NCI-H345 treated with DMSO at 0.1 percent for 48 hours (cell line): ENCODE data around the gene ZIC4.

Source experiments
- DNase-seq: peaks from one replicate; lab custom pipeline; 2025; ENCODE audit not compliant: unreplicated experiment; lab: John Stamatoyannopoulos, UW

The ZIC4 gene

DNA sequence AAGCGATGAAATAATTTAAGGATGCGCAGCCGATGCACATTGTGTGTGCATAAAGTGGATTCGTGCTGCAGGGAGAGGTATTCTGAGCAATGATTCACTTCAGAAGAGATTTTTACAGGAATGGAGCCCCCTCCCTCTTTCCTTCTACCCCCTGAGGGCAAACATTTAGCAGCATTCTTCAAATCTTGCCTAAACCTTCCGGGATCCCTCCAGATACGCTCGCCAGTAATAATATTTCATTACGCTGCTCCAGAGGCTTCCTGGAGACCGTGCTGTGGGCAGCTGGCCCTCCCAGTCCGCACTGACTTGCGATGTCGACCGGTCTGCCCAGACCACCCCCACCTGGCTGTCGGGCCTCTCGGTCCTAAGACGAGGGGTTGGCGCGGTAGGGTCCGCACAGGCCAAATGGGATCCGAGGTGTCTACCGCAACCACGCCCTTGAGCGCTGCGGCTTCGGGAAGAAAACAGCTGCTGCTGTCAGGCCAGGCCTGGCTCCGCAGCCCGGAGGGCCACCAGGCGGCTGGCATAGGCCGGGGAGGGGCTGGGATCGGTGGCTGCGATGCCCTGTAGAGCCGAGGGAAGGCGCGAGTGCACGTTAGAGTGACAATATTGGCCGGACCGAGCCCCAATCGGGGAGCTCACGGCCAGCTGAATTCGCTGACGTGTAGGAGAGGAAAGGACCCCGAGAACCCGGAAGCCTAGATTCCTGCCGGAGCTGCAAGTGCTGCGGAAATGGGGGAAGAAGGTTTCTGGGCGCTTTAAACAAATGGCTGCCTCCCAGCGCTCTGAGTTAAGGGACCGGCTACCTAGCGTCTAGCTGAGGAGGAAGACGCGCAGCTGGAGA lies 14.3 kb downstream of the ZIC4 start:
- DNase-seq = no peak

DNA sequence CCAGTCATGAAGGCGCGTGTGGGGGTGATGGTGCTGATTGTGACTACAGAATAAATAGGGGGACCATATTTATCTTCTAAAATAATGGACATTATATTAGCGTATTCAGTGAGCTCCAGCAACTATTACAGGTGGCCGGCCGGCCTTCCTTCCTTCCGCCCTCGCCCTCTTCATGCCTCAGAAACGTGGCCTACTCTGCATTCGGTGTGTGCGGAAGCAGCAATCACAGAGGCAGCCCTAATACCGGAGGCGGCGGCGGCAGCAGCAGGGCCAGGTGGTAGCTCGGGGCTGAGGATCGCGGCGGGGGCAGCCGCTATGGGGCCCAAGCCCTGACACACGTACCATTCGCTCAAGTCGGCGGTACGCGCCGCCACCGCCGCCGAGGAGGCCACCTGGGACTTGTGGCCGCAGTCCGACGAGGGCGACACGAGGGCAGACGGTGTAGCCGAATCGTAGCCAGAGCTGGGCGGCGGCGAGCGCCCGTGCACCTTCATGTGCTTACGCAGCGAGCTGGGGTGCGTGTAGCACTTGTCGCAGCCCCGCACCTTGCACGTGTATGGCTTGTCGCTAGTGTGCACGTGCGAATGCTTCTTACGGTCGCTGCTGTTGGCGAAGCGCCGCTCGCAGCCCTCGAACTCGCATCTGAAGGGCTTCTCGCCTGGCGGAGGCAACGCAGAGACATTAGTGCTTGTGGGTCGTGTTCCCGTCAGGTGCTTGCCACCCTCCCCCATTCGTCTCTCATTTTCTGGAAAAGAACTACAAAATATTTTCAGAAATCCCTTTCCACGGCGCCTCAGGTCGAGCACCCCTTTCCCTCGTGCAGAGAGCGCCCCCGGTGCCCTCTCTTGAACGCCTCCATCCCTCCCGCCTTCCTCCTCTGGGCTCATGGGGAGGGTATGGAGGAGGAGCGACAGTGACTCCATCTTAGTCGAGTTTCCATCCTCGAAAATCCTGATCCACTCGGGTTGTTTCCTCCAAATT lies 15.5 kb downstream of the ZIC4 start:
- no peak for DNase-seq

DNA sequence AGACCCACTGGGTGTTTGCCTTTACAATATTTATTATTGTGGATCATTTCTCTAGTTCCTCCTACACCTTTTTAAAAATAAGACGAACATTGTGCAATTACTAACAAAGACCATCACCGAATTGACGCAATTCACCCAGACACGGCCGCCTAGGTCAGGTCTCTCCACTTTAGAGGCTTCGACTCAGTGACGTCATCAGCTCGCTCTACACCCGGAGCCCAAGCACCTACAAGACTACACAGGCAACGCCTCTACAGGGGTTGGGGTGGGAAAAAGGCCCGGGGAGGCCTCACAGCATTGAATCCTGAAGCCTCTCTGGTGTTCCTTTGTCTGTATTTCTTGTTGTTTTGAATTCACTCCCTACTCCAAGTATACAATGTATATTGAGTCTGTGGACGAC lies 16.6 kb downstream of the ZIC4 start:
- DNase-seq = no peak

DNA sequence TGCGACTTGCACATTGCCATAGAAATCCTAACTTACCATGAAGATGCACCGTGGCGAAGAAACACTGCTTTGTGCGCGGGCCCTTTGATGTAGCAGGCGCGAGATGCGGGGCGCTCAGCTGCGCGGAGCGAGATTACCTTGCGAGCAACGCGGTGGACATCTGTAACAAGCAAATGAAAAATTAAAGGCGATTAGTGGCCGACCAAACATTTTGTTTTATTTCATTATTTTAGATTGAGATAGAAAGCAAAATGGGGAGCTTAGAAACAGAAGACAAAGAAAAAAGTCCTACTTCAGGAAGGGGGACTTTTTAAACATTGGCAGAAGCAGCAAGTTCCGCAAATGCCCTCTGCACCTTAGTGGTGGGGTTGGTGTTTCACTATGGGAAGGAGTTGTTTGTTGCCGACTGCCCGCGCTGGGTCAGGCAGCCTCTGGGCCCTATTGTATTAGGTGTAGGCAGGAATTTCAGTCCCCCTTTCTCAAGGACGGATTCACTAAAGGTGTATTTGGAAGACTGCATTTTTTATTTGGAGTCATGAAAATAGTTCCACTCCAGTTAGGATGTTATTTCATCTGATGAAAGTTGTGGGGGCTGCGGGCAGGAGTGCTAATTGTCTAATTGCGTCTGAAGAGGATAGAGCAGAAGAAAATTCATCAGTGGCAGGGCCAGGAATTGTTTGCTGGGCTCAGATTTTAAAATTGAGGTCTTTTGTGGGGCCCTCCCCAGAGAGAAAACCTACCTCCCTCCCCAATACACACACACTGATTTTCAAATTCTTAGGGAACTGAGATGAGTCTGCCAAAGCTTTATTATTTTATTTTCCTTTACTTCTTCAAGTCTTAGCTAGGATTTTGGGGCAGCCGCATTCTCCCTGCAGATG lies 17.4 kb downstream of the ZIC4 start:
- DNase-seq = no peak

DNA sequence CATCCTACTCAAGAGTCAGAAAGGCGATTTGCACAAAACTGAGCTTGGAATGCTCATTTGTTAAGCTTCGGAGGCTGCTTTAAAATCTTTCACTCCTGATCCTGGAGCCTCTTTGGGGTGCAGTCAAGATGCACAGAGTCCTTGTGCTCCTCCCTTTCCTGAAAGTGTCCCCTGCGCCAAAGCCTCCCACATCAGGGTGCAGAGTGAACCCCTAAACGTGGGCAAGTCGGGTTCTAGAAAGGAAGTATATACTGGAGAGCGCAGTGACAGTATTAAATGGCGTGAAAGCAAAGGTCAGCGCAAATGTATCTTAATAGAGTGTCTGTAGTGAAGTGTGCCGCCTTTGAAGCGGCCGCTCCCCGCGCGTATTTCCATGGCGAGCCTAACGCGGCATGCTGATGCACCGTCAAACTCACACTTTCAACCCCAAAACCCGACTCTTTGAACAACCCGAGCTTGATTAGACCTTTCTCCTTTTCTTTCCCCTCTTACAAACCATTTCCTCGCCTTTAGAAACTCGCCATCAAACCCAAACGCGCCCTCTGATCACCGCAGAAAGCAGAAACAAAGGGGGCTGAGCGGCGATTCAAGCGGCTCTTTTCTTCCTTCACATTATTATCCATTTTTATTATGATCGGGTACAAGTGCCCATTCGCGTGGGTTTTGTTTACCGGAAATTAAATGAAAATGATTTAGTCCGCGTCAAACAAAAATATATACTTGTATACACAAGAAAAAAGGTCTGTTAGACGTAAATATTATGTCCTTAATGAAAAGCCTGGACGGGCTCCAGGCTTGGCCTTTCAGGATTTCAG lies 18.3 kb downstream of the ZIC4 start:
- no peak for DNase-seq

GRCh38 chr3:147387291-147387884 lies 19.0 kb downstream of the ZIC4 start:
- DNase-seq = no peak

DNA sequence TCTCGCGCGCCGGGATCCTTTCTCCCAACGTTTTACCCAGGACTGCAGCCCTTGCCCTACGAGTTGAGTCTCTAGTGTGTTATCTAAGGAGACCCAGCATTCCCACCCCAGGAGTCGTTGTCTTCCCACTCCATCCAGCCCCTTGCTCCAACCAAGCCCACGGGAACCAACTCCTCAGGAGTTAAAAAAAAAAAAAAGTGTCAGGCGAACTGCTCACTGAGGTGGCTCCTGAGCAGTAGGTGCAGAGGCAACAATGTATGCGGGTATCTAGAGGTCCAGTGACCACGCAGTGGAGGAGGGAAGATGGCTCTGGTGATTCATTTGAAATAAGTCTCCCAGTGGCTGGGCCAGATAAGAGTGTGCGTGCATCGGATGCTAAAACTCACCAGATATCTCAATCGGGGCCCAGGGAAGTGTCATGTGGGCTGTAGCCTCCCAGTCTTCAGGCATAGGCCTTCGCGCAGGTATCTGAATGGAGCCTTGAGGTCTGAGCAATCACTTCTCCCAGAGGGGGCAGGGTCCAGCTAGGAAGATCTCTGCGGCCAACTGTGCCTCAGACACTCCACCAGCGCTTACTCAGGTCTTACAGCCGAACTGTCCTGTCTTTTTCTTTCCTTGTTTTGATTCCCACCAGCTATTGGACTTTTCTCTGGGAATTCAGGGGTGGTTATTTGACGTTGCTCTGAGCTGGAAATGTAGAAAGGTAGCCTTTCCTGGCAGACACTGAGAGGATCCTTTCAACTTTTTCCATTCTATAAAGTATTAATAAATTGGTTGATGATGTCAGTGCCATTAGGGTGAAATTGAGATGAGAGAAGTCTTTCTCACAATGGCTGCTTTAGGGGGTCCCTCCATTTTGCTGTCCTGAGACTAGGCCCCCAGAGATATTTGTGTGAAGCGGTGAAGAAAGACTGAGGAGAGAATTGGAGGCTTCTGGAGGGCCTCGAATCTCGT lies 21.0 kb downstream of the ZIC4 start:
- DNase-seq = no peak

GRCh38 chr3:147384210-147385058 lies 21.9 kb downstream of the ZIC4 start:
- DNase-seq = no peak

- no peak for DNase-seq
These were observed 22.7 kb downstream of the ZIC4 start for GRCh38 chr3:147383617-147384016.

DNA sequence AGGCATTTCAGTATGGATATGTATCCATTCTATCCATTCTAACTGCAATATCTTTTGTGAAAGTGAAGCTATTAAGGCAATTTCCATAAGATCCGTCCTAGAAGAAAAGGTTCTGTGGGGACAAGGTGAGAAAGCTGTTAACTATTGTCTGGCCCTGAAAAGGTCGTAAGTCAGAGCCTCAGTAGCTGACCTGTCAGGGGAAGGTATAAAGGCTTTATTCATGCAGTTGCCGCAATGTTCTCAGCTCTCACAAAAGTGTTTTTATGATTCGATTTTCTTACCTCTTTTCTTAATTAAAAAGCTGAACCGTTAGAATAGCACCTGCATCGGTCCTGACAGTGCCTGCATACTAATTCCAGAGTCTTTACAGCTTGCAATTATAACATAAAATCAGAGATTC lies 24.7 kb downstream of the ZIC4 start:
- DNase-seq = no peak

- DNase-seq = no peak
These were observed 25.4 kb downstream of the ZIC4 start for GRCh38 chr3:147380977-147381376.

DNA sequence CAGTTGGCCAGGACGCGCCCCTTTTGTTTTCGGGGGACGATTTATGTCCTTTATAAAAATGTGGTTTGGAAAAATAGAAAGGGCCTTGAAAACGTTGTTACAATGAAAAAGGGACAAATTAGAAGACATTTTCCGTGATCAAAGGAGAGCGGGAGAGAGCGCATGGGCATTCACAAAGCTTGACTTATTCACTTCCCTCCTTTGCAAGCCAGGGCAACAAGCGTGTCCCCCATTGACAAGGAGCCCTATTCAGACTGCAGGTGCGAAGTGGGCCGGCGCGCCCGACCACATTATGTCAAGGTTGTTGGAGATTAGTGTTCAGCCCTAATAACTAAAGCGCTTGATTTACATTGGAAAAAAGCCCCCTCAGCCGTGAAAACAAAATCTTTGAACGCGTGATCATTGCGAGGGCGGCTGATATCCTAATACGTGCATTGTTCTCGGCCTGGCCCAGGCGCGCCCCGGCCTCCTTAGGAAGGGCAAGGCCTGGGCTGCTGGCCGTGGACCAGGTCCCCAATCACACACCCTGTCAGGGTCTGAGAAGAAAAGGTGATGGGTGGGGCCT lies 25.9 kb downstream of the ZIC4 start:
- no peak for DNase-seq

DNA sequence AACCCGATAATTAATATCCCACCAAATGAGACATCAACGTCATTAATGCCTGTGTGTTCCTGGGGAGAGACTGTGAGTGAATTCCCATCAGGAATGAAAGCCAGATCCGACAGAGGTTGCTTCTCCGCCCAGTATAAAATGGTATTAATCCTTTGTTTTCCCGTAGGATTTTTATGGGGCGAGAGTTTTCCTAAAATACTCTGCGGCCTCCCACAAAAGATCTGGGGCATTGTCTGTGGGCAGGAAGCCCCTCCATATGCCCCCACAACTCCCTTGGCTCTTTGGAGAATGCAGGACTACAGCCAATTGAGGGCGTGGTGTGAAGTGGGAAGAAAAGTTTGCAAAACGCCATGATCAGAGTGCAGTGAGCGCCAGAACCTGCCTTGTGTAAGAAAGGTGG lies 26.7 kb downstream of the ZIC4 start:
- no peak for DNase-seq

GRCh38 chr3:147377412-147378367 lies 28.7 kb downstream of the ZIC4 start:
- DNase-seq = no peak

DNA sequence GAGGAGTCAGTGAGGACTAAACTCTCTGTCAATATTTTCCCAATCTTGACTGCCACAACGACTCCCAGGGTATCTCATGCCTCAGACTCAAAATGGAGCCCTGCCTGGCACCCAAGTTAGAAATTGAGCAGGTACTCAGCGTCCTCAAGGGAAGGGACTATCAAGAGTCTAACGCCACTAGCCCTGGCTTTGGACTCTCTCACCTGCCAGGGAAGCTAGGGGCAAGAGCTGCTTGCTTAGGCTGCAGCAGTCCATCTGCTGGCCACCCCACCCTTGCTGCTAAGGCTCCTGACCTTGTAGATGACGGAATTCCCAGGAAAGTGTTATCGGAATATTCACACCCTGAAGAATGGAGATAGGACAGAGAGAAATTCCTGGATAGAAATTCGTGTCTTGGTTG lies 33.0 kb downstream of the ZIC4 start:
- no peak for DNase-seq

- DNase-seq = no peak
These were observed 33.8 kb downstream of the ZIC4 start for GRCh38 chr3:147372525-147373027.
